Measurements from ENCODE around the gene TMEM175.
"Not testable (repeated sequence)": the region's sequence is repeated elsewhere in the genome, so short reads cannot be mapped to it uniquely, and the experiment has no call there.

The TMEM175 gene

GRCh38 chr4:992297-993110, 60.2 kb downstream of the TMEM175 start:
- no peak for DNase-seq

DNA sequence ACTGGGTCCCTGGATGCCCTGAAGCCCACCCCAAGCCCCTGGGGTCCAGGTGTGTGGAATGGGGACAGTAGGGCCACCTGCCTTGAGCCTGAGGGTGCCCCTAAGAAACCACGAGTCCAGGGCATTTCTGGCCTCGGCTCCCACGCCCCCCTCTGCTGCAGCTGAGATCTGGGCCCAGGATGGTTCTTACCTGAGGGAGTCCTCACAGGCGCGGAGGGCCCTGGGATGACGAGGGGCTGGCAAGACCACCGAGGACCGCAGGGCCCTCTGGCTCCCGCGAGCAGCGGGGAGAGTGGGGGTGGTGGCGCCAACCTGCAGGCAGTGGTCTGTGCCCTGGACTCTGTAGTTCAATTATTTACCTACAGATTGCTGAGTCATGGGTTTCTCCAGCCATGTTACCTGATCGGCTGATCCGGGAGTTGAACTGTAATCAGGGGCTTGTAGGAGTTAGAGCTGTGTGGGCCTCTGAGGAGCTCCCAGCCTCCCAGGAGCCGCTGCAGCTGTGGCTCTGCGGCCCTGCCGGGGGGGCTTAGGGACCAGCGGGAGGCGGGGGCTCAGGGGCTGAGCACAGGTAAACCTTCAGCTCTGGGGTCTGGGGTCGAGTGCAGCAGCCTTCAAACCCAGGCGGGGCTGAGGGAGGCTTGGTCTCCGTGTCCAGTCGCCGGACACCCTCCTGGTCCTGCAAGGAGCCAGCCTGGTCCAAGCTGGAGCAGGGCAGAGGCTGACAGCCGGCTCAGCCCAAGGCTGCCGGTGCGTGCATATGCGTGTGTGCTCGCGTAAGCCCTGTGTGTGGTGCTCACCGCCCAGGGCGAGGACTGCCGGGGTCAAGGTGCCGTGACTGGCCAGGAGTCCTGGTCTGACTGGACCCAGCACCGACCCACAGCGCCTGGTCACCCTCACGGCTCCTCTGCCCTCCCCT, 61.1 kb downstream of the TMEM175 start, which contains the start of gene SLC26A1:
Gene SLC26A1 (minus strand): TSS at position 294 of the 919 bp plus-strand sequence. CDS start 1,701 bp downstream, outside the sequence.
- DNase-seq, result no peak

DNA sequence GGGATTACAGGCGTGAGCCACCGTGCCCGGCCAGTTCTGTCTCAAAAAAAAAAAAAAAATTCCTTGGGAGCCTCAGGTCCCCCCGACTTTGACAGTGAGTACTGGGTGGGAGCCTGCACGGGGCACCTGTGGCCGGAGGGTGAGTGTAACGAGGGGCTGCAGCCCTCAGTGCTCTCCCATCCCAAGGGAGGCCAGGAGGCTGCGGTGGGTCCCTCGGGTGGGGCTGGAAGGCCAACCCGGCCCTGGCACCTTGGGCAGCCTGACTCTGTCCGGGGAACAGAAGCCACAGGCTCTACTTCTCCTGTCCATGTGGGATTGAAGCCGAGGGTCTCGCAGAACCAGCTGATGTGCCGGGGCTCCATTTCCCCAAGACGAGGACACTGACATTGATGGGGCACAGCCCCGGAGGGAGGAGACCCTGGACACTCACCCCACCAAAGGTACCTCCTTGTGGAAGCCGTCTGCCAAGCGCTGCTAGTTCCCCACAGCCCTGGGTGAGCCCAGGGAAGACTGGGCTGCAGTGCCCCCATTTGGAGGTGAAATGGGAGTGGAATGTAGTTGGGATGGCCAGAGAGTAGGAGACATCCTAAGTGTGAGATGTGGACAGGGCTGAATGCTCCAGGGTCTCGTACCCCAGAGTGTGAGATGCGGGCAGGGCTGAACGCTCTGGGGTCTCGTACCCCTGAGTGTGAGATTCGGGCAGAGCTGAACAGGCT, 63.2 kb downstream of the TMEM175 start:
- DNase-seq, result no peak

DNA sequence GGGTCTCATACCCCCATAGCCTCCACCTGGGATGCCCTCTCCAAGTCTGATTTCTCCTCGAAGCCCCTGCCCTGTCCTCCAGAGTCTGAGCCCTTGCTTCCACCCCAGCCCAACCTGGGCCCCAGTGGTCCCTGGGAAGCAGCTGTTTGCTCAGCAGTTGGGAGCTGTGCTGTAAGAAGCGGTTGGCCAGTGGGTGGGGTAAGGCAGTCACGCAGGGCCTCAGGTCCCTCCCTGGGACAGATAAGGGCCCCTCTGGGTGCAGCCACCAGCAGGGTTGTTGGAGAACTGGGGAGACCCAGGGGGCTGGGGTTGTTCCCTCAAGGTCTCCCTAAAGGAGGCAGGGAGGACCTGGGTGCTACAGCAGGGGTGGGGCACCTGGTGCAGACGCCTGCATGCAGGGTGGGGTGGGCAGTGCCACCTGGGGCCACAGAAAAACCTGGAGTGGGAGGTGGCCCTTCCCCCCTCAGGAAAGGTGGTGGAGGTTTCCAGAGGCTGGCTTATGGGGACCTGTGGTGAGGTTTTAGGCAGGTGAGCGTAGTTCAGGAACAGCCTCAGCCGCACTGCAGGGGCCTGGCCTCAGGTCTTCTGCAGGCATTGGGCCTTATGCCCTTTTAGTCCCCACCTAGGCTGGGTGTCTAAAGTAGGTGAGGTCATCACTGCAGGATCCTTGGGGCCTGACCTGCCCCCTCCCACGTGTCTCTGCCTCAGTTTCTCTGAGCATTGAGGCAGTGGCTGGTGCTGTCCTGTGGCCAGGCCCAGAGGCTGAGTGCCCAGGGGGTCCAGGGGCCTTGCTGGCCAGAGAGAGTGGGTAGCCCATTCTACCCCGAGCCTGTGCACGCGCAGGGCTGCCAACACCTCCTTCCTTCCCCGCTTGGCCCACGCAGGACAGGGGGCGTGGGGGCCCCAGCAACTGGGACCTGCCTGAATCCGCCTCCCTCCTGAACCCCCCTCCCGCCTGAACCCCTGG, 64.1 kb downstream of the TMEM175 start:
- DNase-seq, result no peak

- DNase-seq, result no peak
Measured at GRCh38 chr4:996997-997374, 64.7 kb downstream of the TMEM175 start.

DNA sequence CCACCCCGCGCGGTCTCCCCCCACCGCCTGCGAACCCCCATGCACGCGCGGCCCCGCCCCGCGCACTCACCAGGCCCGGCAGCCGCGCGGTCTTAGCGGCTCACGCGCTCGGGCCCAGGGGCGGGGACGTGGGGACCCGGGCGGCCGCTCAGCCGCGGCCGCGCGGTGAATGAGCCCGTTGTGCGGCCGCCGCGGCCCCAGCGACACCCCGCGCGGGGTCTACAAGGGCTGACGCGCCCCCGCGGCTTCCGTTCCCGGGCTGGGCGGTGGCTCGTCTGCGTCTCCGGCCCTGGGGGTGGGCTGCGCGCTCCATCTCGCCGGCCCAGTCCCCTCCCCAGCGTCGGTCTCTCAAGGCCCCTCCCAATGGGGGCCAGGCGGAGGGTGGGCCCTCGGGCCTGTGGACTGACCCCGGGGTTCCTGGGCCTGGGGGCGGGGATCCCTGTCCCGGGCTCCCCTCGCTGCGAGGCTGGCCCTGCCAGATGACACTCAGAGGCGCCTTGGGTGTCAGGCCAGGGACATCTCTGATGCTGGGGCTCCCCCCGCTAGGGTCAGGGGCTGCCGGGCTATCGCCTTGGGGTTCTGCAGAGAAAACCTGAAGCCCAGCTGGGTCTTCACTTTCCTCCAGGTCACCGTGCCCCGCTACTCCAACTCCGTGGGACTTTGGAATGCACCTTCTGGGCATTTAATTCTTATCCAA, 65.3 kb downstream of the TMEM175 start:
- no peak for DNase-seq

GRCh38 chr4:998096-998691, 65.9 kb downstream of the TMEM175 start:
- no peak for DNase-seq

- DNase-seq, result not testable (repeated sequence)
Measured at GRCh38 chr4:999240-999863, 67.1 kb downstream of the TMEM175 start.

- DNase-seq, result no peak
Measured at GRCh38 chr4:999882-1000425, 67.7 kb downstream of the TMEM175 start.

DNA sequence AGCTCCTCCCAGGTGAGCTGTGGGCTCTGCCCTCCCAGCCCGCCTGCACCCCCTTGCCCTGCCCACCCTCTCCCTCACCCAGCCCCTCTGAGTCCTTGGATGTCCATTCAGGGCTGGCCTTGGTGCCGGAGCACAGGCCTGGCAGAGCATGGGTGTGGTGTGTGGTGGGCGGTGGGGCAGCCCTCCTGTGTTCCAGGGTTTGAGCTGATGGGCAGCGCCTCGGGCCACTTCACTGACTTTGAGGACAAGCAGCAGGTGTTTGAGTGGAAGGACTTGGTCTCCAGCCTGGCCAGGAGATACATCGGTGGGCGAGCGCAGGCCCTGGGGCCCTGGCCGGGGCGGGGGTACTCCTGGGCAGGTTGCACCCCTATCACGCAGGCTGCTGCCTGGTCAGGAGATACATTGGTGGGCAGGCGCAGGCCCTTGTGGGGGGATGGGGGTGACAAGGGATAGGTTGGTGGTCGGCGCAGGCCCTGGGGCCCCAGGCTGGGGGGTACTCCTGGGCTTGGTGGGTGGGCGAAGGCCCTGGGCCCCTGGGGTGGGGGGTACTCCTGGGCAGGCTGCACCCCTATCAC, 68.5 kb downstream of the TMEM175 start:
- no peak for DNase-seq

DNA sequence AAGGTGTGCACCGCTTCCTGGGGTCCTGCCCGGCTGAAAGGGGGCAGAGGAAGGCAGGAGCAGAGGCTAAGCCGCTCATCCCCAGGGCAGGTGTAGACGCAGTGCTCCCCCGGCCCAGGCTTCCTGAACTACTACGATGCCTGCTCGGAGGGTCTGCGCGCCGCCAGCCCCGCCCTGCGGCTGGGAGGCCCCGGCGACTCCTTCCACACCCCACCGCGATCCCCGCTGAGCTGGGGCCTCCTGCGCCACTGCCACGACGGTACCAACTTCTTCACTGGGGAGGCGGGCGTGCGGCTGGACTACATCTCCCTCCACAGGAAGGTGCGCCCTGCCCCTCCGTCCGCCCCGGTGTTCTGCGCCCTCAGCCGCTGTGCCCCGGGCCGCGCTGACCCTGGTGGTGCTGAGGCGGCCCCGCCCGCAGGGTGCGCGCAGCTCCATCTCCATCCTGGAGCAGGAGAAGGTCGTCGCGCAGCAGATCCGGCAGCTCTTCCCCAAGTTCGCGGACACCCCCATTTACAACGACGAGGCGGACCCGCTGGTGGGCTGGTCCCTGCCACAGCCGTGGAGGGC, 69.4 kb downstream of the TMEM175 start:
- no peak for DNase-seq

DNA sequence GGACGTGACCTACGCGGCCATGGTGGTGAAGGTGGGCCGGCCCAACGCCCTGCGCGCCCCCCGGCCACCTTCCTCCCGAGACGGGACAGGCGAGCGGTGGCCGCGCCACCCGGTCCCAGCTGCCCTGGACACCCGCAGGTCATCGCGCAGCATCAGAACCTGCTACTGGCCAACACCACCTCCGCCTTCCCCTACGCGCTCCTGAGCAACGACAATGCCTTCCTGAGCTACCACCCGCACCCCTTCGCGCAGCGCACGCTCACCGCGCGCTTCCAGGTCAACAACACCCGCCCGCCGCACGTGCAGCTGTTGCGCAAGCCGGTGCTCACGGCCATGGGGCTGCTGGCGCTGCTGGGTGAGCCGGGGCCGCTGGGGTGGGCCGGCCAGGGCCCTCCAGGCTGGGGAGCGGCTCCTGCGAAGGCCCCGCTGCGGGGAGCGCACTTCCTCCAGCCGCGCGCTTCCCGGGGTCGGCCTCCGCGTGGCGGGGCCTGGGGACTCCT, 69.9 kb downstream of the TMEM175 start:
- DNase-seq, result no peak

DNA sequence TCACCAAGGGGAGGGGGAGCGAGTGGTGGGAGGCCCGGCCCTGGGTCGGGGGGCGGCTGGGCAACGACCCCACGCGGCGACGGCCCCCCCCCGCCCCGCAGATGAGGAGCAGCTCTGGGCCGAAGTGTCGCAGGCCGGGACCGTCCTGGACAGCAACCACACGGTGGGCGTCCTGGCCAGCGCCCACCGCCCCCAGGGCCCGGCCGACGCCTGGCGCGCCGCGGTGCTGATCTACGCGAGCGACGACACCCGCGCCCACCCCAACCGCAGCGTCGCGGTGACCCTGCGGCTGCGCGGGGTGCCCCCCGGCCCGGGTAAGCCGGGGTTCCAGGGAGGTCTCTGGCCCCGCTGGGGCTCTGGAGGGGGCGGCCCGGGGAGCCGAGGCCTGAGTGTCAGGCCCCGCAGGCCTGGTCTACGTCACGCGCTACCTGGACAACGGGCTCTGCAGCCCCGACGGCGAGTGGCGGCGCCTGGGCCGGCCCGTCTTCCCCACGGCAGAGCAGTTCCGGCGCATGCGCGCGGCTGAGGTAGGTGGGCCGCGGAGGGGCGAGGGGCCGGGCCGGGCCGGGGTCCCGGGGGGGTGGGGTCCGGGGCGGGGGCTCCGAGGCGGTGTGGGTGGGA, 70.5 kb downstream of the TMEM175 start:
- DNase-seq, result no peak

- no peak for DNase-seq
Measured at GRCh38 chr4:1003271-1004070, 71.2 kb downstream of the TMEM175 start.

GRCh38 chr4:1004071-1004418, 71.8 kb downstream of the TMEM175 start:
- DNase-seq, result no peak

GRCh38 chr4:1004557-1005485, 72.6 kb downstream of the TMEM175 start:
- DNase-seq, result no peak

DNA sequence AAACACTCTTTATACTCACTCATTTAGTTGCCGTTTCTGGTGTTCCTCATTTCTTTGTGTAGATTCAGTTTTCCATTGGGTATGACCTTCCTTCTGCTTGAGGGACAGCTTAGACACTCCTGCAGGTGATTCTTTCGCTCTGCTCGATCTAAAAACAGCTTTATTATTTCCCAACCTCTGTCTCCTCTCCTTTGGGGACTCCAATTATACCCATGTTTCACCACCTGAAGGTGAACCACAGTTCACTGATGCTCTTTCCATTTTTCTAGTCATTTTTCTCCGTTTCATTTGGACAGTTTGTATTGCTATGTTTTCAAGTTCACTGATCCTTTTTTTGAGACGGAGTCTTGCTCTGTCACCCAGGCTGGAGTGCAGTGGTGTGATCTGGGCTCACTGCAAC, 74.6 kb downstream of the TMEM175 start:
- no peak for DNase-seq
